B cell (primary cell): ENCODE data around the gene TYK2. TPM values are rescaled to one million over a fixed set of nuclear protein-coding genes. Genes with fewer than 3 reads are reported as not detected.
"Not testable (repeated sequence)": the region's sequence is repeated elsewhere in the genome, so short reads cannot be mapped to it uniquely, and the experiment has no call there.

Experiments
- ATAC-seq: fragments of 200-7000 bp; cut with Tn5 transposase; one replicate; pipeline ENCODE4 v1.10.0; 2021; ENCODE audit warnings: low read depth, mild to moderate bottlenecking, moderate number of reproducible peaks, moderate library complexity
- CTCF ChIA-PET: fragments of 350-600 bp; sonication (Branson Sonifier 250); formaldehyde crosslinking; loops from one replicate; lab custom pipeline; 2021; ENCODE audit warnings: antibody characterized with exemption, inconsistent platforms; lab: Charles Lee
- POLR2A ChIA-PET: fragments of 350-600 bp; sonication (Branson Sonifier 250); formaldehyde crosslinking; loops from one replicate; lab custom pipeline; 2021; ENCODE audit warnings: antibody characterized with exemption; lab: Charles Lee
- DNase-seq: peaks from one replicate; pipeline ENCODE4 v3.0.0; 2013
- H2AFZ ChIP-seq: 2 replicates; pipeline ENCODE4 v1.6.1; 2012; ENCODE audit warnings: mild to moderate bottlenecking, low read depth, low read length; ENCODE audit not compliant: insufficient read depth, poor library complexity, severe bottlenecking
- H3K27ac ChIP-seq, 2 donors: 1 replicate in 1 of 2; 2 replicates in 1 of 2; pipeline ENCODE4 v1.5.1; 2012 to 2013; ENCODE audit warnings: low read length in 2 of 2, mild to moderate bottlenecking in 2 of 2, moderate library complexity in 1 of 2
- H3K27me3 ChIP-seq, 4 experiments: fragments of 200-600 bp in 1 of 4; sonication (generic) in 1 of 4; replicated peaks in 1 of 4; 1 replicate in 2 of 4; 2 replicates in 2 of 4; pipeline versions ENCODE4 v1.6.1 to v1.7.0; 2013 to 2016; ENCODE audit warnings: low read length in 3 of 4, mild to moderate bottlenecking in 2 of 4, mixed read lengths in 1 of 4, moderate library complexity in 1 of 4; ENCODE audit not compliant: insufficient read depth in 4 of 4, control insufficient read depth in 3 of 4; ENCODE audit errors: control extremely low read depth in 1 of 4
- H3K36me3 ChIP-seq, 2 experiments: replicated peaks in 1 of 2; 1 replicate in 1 of 2; 2 replicates in 1 of 2; pipeline versions ENCODE4 v1.6.1 to v1.7.1; 2013; ENCODE audit warnings: low read length in 1 of 2; ENCODE audit not compliant: insufficient read depth in 2 of 2, control insufficient read depth in 1 of 2; ENCODE audit errors: control extremely low read depth in 1 of 2, extremely low read depth in 1 of 2
- H3K4me1 ChIP-seq, 2 donors: fragments of 200-600 bp in 1 of 2; sonication (generic) in 1 of 2; 1 replicate in 1 of 2; 2 replicates in 1 of 2; pipeline versions ENCODE4 v1.5.1 to v1.6.1; 2013 to 2017; ENCODE audit warnings: low read length in 2 of 2; ENCODE audit not compliant: control insufficient read depth in 2 of 2, insufficient read depth in 2 of 2
- H3K4me2 ChIP-seq: replicated peaks from 2 replicates; pipeline ENCODE3; 2012; ENCODE audit warnings: mild to moderate bottlenecking, low read depth, low read length; ENCODE audit not compliant: poor library complexity, severe bottlenecking
- H3K4me3 ChIP-seq, 5 experiments: fragments of 200-600 bp in 1 of 5; sonication (generic) in 1 of 5; 1 replicate in 3 of 5; 2 replicates in 2 of 5; pipeline versions ENCODE4 v1.5.1 to v1.7.0; 2011 to 2016; ENCODE audit warnings: low read length in 4 of 5, mild to moderate bottlenecking in 4 of 5, low read depth in 2 of 5, control low read depth in 1 of 5, moderate library complexity in 1 of 5; ENCODE audit not compliant: insufficient read depth in 1 of 5; ENCODE audit errors: control extremely low read depth in 1 of 5, extremely low read depth in 1 of 5
- H3K79me2 ChIP-seq: fragments of 200-600 bp; sonication (generic); one replicate; pipeline ENCODE4 v1.6.0; 2016; ENCODE audit warnings: low read length; ENCODE audit not compliant: control insufficient read depth, insufficient read depth
- H3K9ac ChIP-seq: fragments of 200-600 bp; sonication (generic); 2 replicates; pipeline ENCODE4 v1.6.1; 2017; ENCODE audit warnings: mild to moderate bottlenecking, low read length, moderate library complexity
- H3K9me3 ChIP-seq, 3 donors: one replicate each; pipeline versions ENCODE4 v1.6.1 to v1.7.1; 2013; ENCODE audit warnings: low read length in 2 of 3; ENCODE audit not compliant: control insufficient read depth in 2 of 3, insufficient read depth in 1 of 3; ENCODE audit errors: control extremely low read depth in 1 of 3
- H4K20me1 ChIP-seq: 2 replicates; pipeline ENCODE4 v1.6.0; 2012; ENCODE audit warnings: mild to moderate bottlenecking, low read length; ENCODE audit not compliant: insufficient read depth, control insufficient read depth, poor library complexity, severe bottlenecking
- H3K27ac Mint-ChIP-seq: one replicate; pipeline ENCODE4 v1.8.0; 2021; ENCODE audit warnings: mixed read lengths
- H3K27me3 Mint-ChIP-seq: one replicate; pipeline ENCODE4 v1.8.0; 2021; ENCODE audit warnings: mixed read lengths
- H3K4me1 Mint-ChIP-seq: one replicate; pipeline ENCODE4 v1.8.0; 2021; ENCODE audit warnings: mixed read lengths
- H3K4me3 Mint-ChIP-seq: one replicate; pipeline ENCODE4 v1.8.0; 2021; ENCODE audit warnings: mixed read lengths
- H3K9me3 Mint-ChIP-seq: one replicate; pipeline ENCODE4 v1.8.0; 2022; ENCODE audit warnings: mixed read lengths; ENCODE audit not compliant: insufficient read depth
- CTCF ChIP-seq: fragments of 200-600 bp; IDR thresholded peaks from one replicate; pipeline ENCODE4 v1.8.0; 2022; ENCODE audit warnings: antibody characterized with exemption, mild to moderate bottlenecking
- EZH2 ChIP-seq: IDR thresholded peaks from 2 replicates; pipeline ENCODE4 v1.6.1; 2012; ENCODE audit warnings: borderline replicate concordance, low read depth, mild to moderate bottlenecking, moderate library complexity, low read length; ENCODE audit not compliant: insufficient read depth, poor library complexity, severe bottlenecking
- WGBS: methylation state at CpG from one replicate; pipeline ENCODE4 v1.1.5; 2013; ENCODE audit warnings: missing lambda C conversion rate; ENCODE audit not compliant: insufficient coverage; 5-methylcytosine and 5-hydroxymethylcytosine counted together
- intact Hi-C: fragments of 100-400 bp; cut with micrococcal nuclease; formaldehyde crosslinking; loops from one replicate; pipeline ENCODE4 v1.10.0; 2022
- polyA plus RNA-seq: library from polyadenylated mRNA; depleted of rRNA; stranded (reverse); fragments of >200 nt; gene quantifications from 2 replicates; pipeline ENCODE4 v1.2.3, GENCODE V29; 2012
- total RNA-seq, 2 donors: library from RNA; stranded (reverse); fragments of 120-200 nt in 1 of 2; gene quantifications; 1 replicate in 1 of 2; 2 replicates in 1 of 2; pipeline versions ENCODE4 v1.2.3 to v1.2.4, GENCODE V29; 2013 to 2022

Gene TYK2
- total and polyA plus RNA-seq, 2 donors (not counting 1 experiment from before 2014, with no cell fraction given) = 337 to 343 TPM

- no peaks in the 10 kb centered on the region for H3K27me3 ChIP-seq
- H3K27ac ChIP-seq = no peak overlapping the region
- no peak overlapping the region for H2AFZ ChIP-seq
- no peaks in the 10 kb centered on the region for H3K9me3 Mint-ChIP-seq
- no peak overlapping the region for H3K4me2 ChIP-seq
- no peak overlapping the region for H3K27ac Mint-ChIP-seq
- ChIA-PET POLR2A (no interaction called here), CTCF (interaction anchor here (11.2 to 18.2 kb wide), 2 partner anchors 116 to 125 kb away, joined by 268 to 570 read pairs; partner anchors contain the start of gene ICAM1)
- intact Hi-C loops = no loop called here
- H3K4me3 Mint-ChIP-seq = no peak overlapping the region
- TF ChIP-seq EZH2 = no peak
- no peak for TF ChIP-seq CTCF
- 97% methylated on average over 5 of the region's 9 CpGs for WGBS
- H3K9ac ChIP-seq = no peak overlapping the region
- H3K4me1 ChIP-seq = peaks cover 8 to 18% of the 10 kb centered on the region in 2 donors
- peaks cover 16% of the 10 kb centered on the region for H3K79me2 ChIP-seq
- no peaks in the 10 kb centered on the region for H3K36me3 ChIP-seq
- DNase-seq (no peak), ATAC-seq (no peak)
- no peaks in the 10 kb centered on the region for H3K9me3 ChIP-seq
- H3K27me3 Mint-ChIP-seq = no peaks in the 10 kb centered on the region
- H3K4me1 Mint-ChIP-seq = peaks cover 24% of the 10 kb centered on the region
- no peaks in the 10 kb centered on the region for H4K20me1 ChIP-seq
- no peak overlapping the region for H3K4me3 ChIP-seq
These were observed 4.2 kb upstream of the TYK2 start for GRCh38 chr19:10384580-10384979.

DNA sequence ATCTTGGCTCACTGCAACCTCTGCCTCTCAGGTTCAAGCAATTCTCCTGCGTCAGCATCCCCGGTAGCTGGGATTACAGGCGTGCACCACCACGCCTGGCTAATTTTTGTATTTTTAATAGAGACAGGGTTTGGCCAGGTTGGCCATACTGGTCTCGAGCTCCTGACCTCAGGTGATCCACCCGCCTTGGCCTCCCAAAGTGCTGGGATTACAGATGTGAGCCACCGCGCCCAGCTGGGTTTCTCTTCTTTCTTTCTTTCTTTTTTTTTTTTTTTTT lies 2.8 kb upstream of the TYK2 start:
- intact Hi-C loops, H3K4me3 Mint-ChIP-seq, H3K27me3 ChIP-seq, H2AFZ ChIP-seq, H3K36me3 ChIP-seq, H3K9ac ChIP-seq, H3K27me3 Mint-ChIP-seq, H3K9me3 Mint-ChIP-seq, ATAC-seq, H3K4me3 ChIP-seq, H4K20me1 ChIP-seq, H3K27ac Mint-ChIP-seq, H3K27ac ChIP-seq, DNase-seq, H3K9me3 ChIP-seq, H3K4me2 ChIP-seq: not testable (repeated sequence)
- ChIA-PET CTCF (interaction anchor here (0.6 to 18.2 kb wide), 3 partner anchors 88 to 124 kb away, joined by 3 to 570 read pairs (median 268); partner anchors contain the start of gene ICAM1), POLR2A (interaction anchor here (0.7 kb wide), 1 partner anchor 75 kb away, joined by 8 read pairs; no protein-coding TSS in a partner anchor)
- H3K4me1 Mint-ChIP-seq = peaks cover 21% of the 10 kb centered on the region
- 90% methylated on average over 4 of the region's 8 CpGs for WGBS
- H3K79me2 ChIP-seq = peaks cover 23% of the 10 kb centered on the region
- peaks cover 10 to 20% of the 10 kb centered on the region in 2 donors for H3K4me1 ChIP-seq
